PC-3 (cell line): ENCODE data around the gene SLC15A1.

Experiments
- CTCF ChIP-seq: fragments of 300-600 bp; sonication (generic); conservative IDR thresholded peaks from 2 replicates; pipeline ENCODE4 v1.5.1; 2017; ENCODE audit warnings: antibody characterized with exemption, low read depth, mild to moderate bottlenecking, low read length
- EZH2phosphoT487 ChIP-seq: fragments of 300-600 bp; sonication (generic); IDR thresholded peaks from 2 replicates; pipeline ENCODE4 v1.6.1; 2018; ENCODE audit warnings: mild to moderate bottlenecking, antibody characterized with exemption, low read length, borderline replicate concordance

GRCh38 chr13:98652276-98652675 is 100.2 kb downstream of the SLC15A1 start:
- TF ChIP-seq CTCF (no peak), EZH2phosphoT487 (no peak)
